Breast epithelium (tissue), 4 donors: Measurements from ENCODE around the gene KCNIP3. TPM values are rescaled to one million over a fixed set of nuclear protein-coding genes. Genes with fewer than 3 reads are reported as not detected.

ENCODE experiments used
- DNase-seq, 2 donors: peaks; one replicate each; pipeline ENCODE4 v3.0.0-alpha.2; 2019; ENCODE audit warnings: low spot score in 2 of 2
- H3K27ac ChIP-seq, 2 donors: fragments of 200-600 bp; sonication (generic) in 1 of 2; one replicate each; pipeline ENCODE4 v1.5.1; 2016 to 2019; ENCODE audit warnings: mild to moderate bottlenecking in 1 of 2
- H3K27me3 ChIP-seq, 2 donors: fragments of 200-600 bp; sonication (generic) in 1 of 2; one replicate each; pipeline versions ENCODE4 v1.5.1 to v1.6.0; 2017 to 2019; ENCODE audit warnings: control low read depth in 1 of 2, mild to moderate bottlenecking in 1 of 2
- H3K36me3 ChIP-seq: fragments of 200-600 bp; one replicate; pipeline ENCODE4 v1.5.1; 2019
- H3K4me1 ChIP-seq, 2 donors: fragments of 200-600 bp; sonication (generic); one replicate each; pipeline ENCODE4 v1.5.1; 2016 to 2019; ENCODE audit warnings: control low read depth in 1 of 2
- H3K4me3 ChIP-seq, 3 donors: fragments of 200-600 bp; sonication (generic); 1 replicate in 2 of 3; 2 replicates in 1 of 3; pipeline ENCODE4 v1.5.1; 2016 to 2019; ENCODE audit warnings: mild to moderate bottlenecking in 3 of 3, moderate library complexity in 2 of 3
- H3K9me3 ChIP-seq, 2 donors: fragments of 200-600 bp; sonication (generic) in 1 of 2; one replicate each; pipeline ENCODE4 v1.5.1; 2016 to 2019; ENCODE audit warnings: control low read depth in 1 of 2
- CTCF ChIP-seq, 3 donors: fragments of 450-650 bp; IDR thresholded peaks; one replicate each; pipeline ENCODE4 v1.5.1; 2016 to 2017; ENCODE audit warnings: antibody characterized with exemption in 3 of 3, mild to moderate bottlenecking in 3 of 3, moderate library complexity in 3 of 3
- POLR2A ChIP-seq: fragments of 450-650 bp; IDR thresholded peaks from one replicate; pipeline ENCODE4 v1.6.1; 2016; ENCODE audit warnings: antibody characterized with exemption, mild to moderate bottlenecking, moderate library complexity
- POLR2AphosphoS5 ChIP-seq, 3 donors: sonication (generic); formaldehyde crosslinking; IDR thresholded peaks; one replicate each; pipeline ENCODE4 v1.6.1; 2017; ENCODE audit warnings: antibody characterized with exemption in 3 of 3
- intact Hi-C: fragments of 100-400 bp; cut with DNase I; formaldehyde crosslinking; loops from one replicate; pipeline ENCODE4 v1.15.1; 2023; ENCODE audit warnings: low total_unique reads
- total RNA-seq, 3 donors: library from RNA; depleted of rRNA; stranded (reverse); fragments of >200 nt; gene quantifications; one replicate each; pipeline ENCODE4 v1.1.0, GENCODE V29; 2016

Gene KCNIP3
- total RNA-seq, 3 donors from 2014 or later: 14.4 to 30.1 (median 15.1) TPM

GRCh38 chr2:95388091-95388692 is 91.0 kb downstream of the KCNIP3 start:
- no peaks in the 10 kb centered on the region for H3K4me1 ChIP-seq
- H3K27me3 ChIP-seq: peaks cover 0 to 6% of the 10 kb centered on the region in 2 donors
- no peaks in the 10 kb centered on the region for H3K36me3 ChIP-seq
- DNase-seq: peak in 1 of 2 donors; percentile 17
- intact Hi-C loops: no loop called here
- H3K4me3 ChIP-seq: no peak overlapping the region
- H3K9me3 ChIP-seq: no peaks in the 10 kb centered on the region
- TF ChIP-seq POLR2A: no peak
- no peak for TF ChIP-seq POLR2AphosphoS5 (IDR thresholded peaks at IDR 0.05)
- TF ChIP-seq CTCF (IDR thresholded peaks at IDR 0.05): no peak
- no peak overlapping the region for H3K27ac ChIP-seq

- Histone ChIP-seq H3K4me1 (no peaks in the 10 kb centered on the region), H3K36me3 (no peaks in the 10 kb centered on the region), H3K27me3 (peaks cover 0 to 6% of the 10 kb centered on the region in 2 donors), H3K9me3 (no peaks in the 10 kb centered on the region), H3K4me3 (no peak overlapping the region), H3K27ac (no peak overlapping the region)
- TF ChIP-seq CTCF (IDR thresholded peaks at IDR 0.05): no peak
- DNase-seq: peak in 1 of 2 donors; percentile 24
- intact Hi-C loops: no loop called here
Observed at GRCh38 chr2:95388856-95389244, 91.7 kb downstream of the KCNIP3 start.

- intact Hi-C loops: no loop called here
- no peaks in the 10 kb centered on the region for H3K9me3 ChIP-seq
- DNase-seq: peak in 1 of 2 donors; percentile 67
- peak overlapping the region in 1 of 3 donors; percentile 16 for H3K4me3 ChIP-seq
- peak; percentile 57 to 78 (median 57) for TF ChIP-seq CTCF (IDR thresholded peaks at IDR 0.05)
- no peak for TF ChIP-seq POLR2AphosphoS5 (IDR thresholded peaks at IDR 0.05)
- H3K36me3 ChIP-seq: no peaks in the 10 kb centered on the region
- H3K4me1 ChIP-seq: no peaks in the 10 kb centered on the region
- peaks cover 0 to 6% of the 10 kb centered on the region in 2 donors for H3K27me3 ChIP-seq
- H3K27ac ChIP-seq: no peak overlapping the region
Observed at GRCh38 chr2:95389245-95390119, 92.3 kb downstream of the KCNIP3 start.

GRCh38 chr2:95390272-95390880 is 93.2 kb downstream of the KCNIP3 start:
- TF ChIP-seq CTCF (IDR thresholded peaks at IDR 0.05) (no peak), POLR2A (no peak)
- no peaks in the 10 kb centered on the region for H3K9me3 ChIP-seq
- no peak overlapping the region for H3K4me3 ChIP-seq
- H3K27ac ChIP-seq: no peak overlapping the region
- H3K27me3 ChIP-seq: peaks cover 0 to 6% of the 10 kb centered on the region in 2 donors
- H3K36me3 ChIP-seq: no peaks in the 10 kb centered on the region
- peak in 1 of 2 donors; percentile 20 for DNase-seq
- intact Hi-C loops: no loop called here
- H3K4me1 ChIP-seq: no peaks in the 10 kb centered on the region

- Histone ChIP-seq H3K27me3 (peaks cover 0 to 6% of the 10 kb centered on the region in 2 donors), H3K27ac (no peak overlapping the region), H3K4me3 (no peak overlapping the region), H3K9me3 (no peaks in the 10 kb centered on the region), H3K36me3 (no peaks in the 10 kb centered on the region), H3K4me1 (no peaks in the 10 kb centered on the region)
- intact Hi-C loops: no loop called here
- DNase-seq: no peak
- no peak for TF ChIP-seq CTCF (IDR thresholded peaks at IDR 0.05)
- TF ChIP-seq POLR2AphosphoS5 (IDR thresholded peaks at IDR 0.05): no peak
Observed at GRCh38 chr2:95390881-95391321, 93.8 kb downstream of the KCNIP3 start.
